ENCODE results near the gene SOX2.

SOX2 gene

DNA sequence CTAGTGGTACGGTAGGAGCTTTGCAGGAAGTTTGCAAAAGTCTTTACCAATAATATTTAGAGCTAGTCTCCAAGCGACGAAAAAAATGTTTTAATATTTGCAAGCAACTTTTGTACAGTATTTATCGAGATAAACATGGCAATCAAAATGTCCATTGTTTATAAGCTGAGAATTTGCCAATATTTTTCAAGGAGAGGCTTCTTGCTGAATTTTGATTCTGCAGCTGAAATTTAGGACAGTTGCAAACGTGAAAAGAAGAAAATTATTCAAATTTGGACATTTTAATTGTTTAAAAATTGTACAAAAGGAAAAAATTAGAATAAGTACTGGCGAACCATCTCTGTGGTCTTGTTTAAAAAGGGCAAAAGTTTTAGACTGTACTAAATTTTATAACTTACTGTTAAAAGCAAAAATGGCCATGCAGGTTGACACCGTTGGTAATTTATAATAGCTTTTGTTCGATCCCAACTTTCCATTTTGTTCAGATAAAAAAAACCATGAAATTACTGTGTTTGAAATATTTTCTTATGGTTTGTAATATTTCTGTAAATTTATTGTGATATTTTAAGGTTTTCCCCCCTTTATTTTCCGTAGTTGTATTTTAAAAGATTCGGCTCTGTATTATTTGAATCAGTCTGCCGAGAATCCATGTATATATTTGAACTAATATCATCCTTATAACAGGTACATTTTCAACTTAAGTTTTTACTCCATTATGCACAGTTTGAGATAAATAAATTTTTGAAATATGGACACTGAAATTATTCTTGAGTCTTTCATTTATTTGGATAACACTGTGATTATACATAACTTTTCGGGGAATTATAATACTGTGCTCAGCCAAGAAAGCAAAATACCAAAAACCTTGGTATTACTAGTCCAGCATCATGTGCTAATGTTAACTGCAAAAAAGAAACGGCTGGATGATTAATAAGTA is 2.2 kb downstream of the SOX2 start:
- H3K4me3 ChIP-seq (ENCODE audit: low read depth, low read length) = no peak overlapping the region
- TF ChIP-seq, protein P1, sequence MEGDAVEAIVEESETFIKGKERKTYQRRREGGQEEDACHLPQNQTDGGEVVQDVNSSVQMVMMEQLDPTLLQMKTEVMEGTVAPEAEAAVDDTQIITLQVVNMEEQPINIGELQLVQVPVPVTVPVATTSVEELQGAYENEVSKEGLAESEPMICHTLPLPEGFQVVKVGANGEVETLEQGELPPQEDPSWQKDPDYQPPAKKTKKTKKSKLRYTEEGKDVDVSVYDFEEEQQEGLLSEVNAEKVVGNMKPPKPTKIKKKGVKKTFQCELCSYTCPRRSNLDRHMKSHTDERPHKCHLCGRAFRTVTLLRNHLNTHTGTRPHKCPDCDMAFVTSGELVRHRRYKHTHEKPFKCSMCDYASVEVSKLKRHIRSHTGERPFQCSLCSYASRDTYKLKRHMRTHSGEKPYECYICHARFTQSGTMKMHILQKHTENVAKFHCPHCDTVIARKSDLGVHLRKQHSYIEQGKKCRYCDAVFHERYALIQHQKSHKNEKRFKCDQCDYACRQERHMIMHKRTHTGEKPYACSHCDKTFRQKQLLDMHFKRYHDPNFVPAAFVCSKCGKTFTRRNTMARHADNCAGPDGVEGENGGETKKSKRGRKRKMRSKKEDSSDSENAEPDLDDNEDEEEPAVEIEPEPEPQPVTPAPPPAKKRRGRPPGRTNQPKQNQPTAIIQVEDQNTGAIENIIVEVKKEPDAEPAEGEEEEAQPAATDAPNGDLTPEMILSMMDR (conservative IDR thresholded peaks at IDR 0.05; ENCODE audit: low read depth, low read length) = no peak
- DNase-seq (ENCODE audit: low read depth) = no peak

DNA sequence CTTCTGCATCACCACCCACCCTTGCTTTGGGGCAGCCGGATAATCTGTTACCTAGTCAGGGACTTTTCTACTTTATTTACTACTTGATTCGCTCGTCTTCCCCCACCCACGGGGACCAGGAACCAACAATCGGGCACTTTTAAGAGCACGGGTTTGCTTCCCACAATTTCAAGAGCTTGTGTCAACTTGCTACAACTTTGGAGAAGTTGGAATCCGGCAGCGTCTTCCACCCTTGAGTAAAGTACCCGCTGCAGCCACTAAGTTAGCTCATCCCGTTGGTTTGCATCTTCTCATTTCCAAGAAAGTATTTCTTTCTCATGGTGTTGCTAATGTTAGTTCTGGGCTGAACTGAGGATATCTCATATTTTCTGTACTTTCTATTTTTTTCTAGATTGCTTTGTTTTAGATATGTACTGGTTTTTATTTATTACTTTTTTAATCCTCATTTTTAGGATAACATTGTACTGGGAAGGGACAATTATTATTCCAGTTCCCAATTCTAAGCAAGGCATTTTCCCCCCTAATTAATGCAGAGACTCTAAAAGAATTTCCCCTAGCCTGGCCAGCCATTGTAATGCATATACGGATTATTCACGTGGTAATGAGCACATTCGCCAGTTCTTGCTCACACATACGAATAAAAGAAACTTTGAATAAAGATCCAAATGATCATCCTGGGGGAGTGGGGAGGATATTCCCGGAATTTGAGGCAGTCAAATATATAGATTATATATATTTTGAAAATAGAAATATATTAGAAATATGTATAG is 4.0 kb downstream of the SOX2 start:
- DNase-seq (ENCODE audit: low read depth) = no peak
- TF ChIP-seq, protein P1 (conservative IDR thresholded peaks at IDR 0.05; ENCODE audit: low read depth, low read length) = no peak
- H3K4me3 ChIP-seq (ENCODE audit: low read depth, low read length) = no peak overlapping the region

DNA sequence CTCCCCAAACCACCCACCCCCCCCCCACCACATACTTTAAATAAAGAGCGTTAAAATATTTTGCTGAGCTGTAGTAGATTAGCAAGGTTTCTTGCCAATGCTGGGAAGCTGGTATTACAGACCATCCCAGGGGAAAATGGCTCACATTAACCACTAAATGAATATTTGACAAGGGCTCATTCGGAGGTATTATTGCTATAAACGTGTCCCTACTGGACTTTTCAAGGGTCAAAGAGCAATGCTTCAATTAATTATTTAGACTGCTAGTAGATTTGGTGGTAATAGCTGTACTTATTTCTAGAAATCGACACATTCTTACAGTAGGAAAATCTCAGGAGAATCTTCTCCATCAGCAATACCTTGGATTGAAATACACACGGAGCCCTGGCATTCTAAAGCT is 5.2 kb downstream of the SOX2 start:
- H3K4me3 ChIP-seq (ENCODE audit: low read depth, low read length) = no peak overlapping the region
- no peak for DNase-seq (ENCODE audit: low read depth)
- TF ChIP-seq, protein P1 (conservative IDR thresholded peaks at IDR 0.05; ENCODE audit: low read depth, low read length) = no peak

DNA sequence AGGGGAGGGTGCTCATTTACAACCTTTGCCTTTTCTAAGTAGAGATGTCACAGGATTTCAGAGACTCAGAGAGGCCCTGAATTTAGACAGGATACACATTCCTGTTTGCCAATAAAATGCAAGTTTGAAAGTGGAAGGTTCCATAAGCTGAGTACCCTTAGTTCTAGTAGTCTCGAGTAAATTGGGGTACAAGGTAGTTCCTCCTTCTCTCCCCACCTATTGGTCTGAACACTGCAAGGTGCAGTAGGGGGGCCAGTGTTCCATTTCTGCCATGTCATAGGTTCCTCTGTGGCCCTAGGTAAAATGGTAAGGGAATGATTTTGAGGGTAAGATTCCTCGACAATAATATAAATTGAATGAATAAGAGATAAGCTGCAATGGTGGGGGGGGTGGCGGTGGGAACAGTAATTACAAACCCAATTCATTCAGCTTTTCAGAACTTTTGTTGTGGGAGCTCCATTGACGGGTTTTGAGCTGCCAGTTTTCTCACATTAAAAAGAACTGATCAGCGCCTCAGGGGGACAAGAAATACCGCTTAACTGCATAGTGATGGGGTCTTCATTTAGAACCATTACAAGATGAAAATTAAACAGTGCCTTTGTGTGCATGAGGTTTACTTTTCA is 5.9 kb downstream of the SOX2 start:
- no peak for DNase-seq (ENCODE audit: low read depth)
- H3K4me3 ChIP-seq (ENCODE audit: low read depth, low read length) = no peak overlapping the region
- TF ChIP-seq, protein P1 (conservative IDR thresholded peaks at IDR 0.05; ENCODE audit: low read depth, low read length) = no peak

DNA sequence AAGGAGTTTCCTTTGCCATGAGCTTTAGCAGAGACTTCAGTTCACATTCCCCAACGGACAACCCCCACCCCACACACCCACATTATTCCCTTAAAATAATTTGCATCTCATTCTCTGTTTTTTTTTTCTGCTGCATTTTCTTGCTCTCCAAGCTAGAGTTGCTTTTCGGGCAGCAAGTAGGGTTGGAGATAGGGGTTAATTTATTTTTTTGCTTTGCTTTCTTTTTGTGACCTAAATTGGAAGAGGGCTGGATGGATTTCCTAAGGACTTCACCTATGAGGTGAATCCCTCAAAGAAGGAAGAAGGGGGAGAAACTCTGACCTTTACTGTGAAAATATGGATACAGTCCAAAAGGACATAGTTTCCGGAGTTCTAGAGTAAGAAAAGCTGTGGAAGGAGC is 6.6 kb downstream of the SOX2 start:
- DNase-seq (ENCODE audit: low read depth) = no peak
- TF ChIP-seq, protein P1 (conservative IDR thresholded peaks at IDR 0.05; ENCODE audit: low read depth, low read length) = no peak
- no peak overlapping the region for H3K4me3 ChIP-seq (ENCODE audit: low read depth, low read length)

DNA sequence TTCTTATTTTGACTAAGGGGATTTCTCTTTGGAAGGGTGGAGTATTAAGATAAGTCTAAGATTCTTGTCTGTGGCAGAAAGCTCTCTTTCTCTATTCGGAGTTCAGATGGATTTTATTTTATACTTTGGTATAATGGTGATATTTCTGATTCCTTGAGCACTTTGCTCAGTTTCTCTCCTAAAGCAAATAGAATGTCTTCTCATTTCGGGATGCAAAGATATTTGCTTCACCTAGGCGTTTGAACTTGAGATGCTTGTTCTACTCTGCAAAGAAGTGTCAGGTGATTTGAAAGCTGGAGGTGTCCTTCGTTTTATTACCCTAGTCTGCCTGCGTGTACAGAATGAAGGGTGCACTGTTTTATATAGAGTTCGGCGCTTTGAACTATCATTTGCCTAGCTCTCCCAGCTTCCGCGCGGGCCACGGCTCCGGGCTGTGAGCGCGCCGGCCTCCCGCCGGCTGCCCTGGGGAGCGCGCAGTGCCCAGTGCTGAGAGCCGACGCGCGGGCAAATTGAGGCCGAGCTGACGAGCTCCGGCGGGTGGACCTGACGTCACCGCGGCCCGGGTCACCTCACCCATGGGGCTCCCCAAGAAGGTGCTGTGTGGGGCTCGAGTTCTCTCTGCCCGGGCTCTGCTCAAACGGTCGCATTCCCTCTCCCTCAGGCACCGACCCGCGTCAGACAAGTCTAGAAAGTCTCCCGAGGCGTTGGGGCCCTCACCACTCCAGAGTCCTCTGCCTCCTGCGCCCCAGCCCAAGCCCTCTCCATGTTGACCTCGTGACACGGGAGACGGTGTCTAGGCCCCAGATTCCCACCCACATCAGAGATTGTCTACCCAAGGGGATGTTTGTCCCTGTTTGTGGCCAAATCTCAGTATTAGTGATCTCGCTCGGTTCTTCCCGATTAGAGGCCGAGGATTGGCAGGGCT is 7.5 kb downstream of the SOX2 start:
- no peak overlapping the region for H3K4me3 ChIP-seq (ENCODE audit: low read depth, low read length)
- TF ChIP-seq, protein P1 (conservative IDR thresholded peaks at IDR 0.05; ENCODE audit: low read depth, low read length) = no peak
- DNase-seq (ENCODE audit: low read depth) = no peak

Data from choroid plexus epithelial cell (primary cell).